GM12864 (cell line): ENCODE results near the gene CLNK.

Source experiments
- DNase-seq: peaks from one replicate; pipeline ENCODE4 v3.0.0-alpha.2; 2011; ENCODE audit warnings: low read depth
- H3K4me3 ChIP-seq: 2 replicates; pipeline ENCODE4 v1.5.1; 2011; ENCODE audit warnings: mild to moderate bottlenecking, low read depth, low read length, control low read depth
- CTCF ChIP-seq: IDR thresholded peaks from 2 replicates; pipeline ENCODE4 v1.5.1; 2011; ENCODE audit warnings: low read depth, mild to moderate bottlenecking, moderate library complexity, low read length, control low read depth, inconsistent platforms; ENCODE audit errors: missing control alignments

Gene CLNK

GRCh38 chr4:10462876-10463275 is 221.7 kb downstream of the CLNK start:
- no peak for DNase-seq
- H3K4me3 ChIP-seq: no peak overlapping the region
- TF ChIP-seq CTCF: no peak

DNA sequence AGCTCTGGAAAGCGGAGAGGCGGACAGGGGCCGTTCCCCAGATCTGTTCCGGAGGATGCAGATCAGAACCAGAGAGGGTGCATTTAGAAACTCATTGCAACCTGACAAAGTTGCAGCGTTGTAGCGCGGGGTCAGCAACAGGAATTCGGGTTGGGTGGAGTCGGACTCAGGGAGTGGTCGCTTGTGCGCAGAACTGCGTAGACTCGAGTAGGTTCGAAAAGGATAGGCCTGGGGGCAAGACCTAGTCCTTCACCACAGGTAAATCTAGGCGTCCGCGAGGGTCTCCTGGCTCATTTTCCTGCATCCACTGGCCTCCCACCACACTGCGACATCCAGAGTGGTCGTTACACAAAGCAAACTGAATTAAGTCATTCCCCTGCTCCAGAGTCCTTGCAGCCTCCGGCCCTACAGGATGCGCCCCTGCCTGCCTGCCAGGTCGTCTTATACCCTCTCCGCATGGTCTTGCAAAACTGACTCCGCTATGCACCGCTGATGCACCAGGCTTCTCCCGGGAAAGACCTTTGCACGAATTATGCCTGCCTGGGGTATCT is 222.6 kb downstream of the CLNK start:
- DNase-seq: no peak
- TF ChIP-seq CTCF: no peak
- no peak overlapping the region; the same call in 1 of the 2 replicates for H3K4me3 ChIP-seq

GRCh38 chr4:10461091-10461849 is 223.3 kb downstream of the CLNK start:
- peak; percentile 22 for DNase-seq
- peak overlapping the region; percentile 53 for H3K4me3 ChIP-seq
- peak; percentile 93 for TF ChIP-seq CTCF

- TF ChIP-seq CTCF: no peak
- H3K4me3 ChIP-seq: peak overlapping the region; percentile 53
- no peak for DNase-seq
Observed at GRCh38 chr4:10460313-10461047, 224.1 kb downstream of the CLNK start.

DNA sequence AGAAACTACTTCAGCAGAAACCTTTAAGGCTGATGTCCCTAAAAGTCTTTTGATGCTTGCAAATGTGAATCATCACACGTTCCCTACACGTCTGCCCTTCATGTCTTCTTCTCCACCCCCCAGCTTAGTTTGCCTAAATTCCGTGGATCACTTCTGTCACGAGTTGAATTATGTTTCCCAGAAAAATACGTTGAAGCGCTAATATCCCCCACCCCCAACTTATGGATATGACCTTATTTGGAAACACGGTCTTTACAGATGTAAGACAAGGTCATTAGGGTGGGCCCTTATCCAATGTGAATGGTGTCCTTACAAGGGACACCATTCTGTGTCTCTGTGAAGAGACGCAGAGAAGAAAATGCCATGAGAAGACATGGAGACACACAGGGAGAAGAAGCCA is 225.3 kb downstream of the CLNK start:
- no peak for TF ChIP-seq CTCF
- no peak overlapping the region for H3K4me3 ChIP-seq
- no peak for DNase-seq

GRCh38 chr4:10458177-10458576 is 226.4 kb downstream of the CLNK start:
- TF ChIP-seq CTCF: no peak
- no peak overlapping the region for H3K4me3 ChIP-seq

More at GRCh38 chr4:10458177-10458576, 226.4 kb downstream of the CLNK start:
- no peak for DNase-seq
